H1 (cell line): ENCODE data around the gene ATXN7. TPM values are rescaled to one million over a fixed set of nuclear protein-coding genes. Genes with fewer than 3 reads are reported as not detected.

ENCODE experiments used
- CTCF ChIA-PET: fragments of 300-600 bp; sonication (Branson Sonifier 250); formaldehyde crosslinking; loops from one replicate; lab custom pipeline; 2021; ENCODE audit not compliant: partially characterized antibody; lab: Charles Lee
- POLR2A ChIA-PET: fragments of 300-600 bp; sonication (Branson Sonifier 250); formaldehyde crosslinking; loops from one replicate; lab custom pipeline; 2021; ENCODE audit warnings: inconsistent platforms; ENCODE audit not compliant: partially characterized antibody; lab: Charles Lee
- DNase-seq, 2 experiments: peaks; one replicate each; pipeline versions ENCODE4 v3.0.0 to v3.0.0-alpha.2; 2010 to 2022; ENCODE audit warnings: low spot score in 2 of 2, low read depth in 1 of 2, mixed read lengths in 1 of 2
- FAIRE-seq: peaks from 2 replicates; lab custom pipeline; 2011; peaks lifted over from hg19 to GRCh38; lab: Jason Lieb, UNC
- H2AFZ ChIP-seq: 2 replicates; pipeline ENCODE4 v1.8.1; 2012; ENCODE audit warnings: low read length, inconsistent platforms
- H2AK5ac ChIP-seq: 2 replicates; pipeline ENCODE4 v1.6.1; 2013; ENCODE audit warnings: low read depth, low read length
- H2BK120ac ChIP-seq: replicated peaks from 2 replicates; pipeline ENCODE3; 2013; ENCODE audit warnings: low read depth, low read length, inconsistent platforms
- H2BK12ac ChIP-seq: 2 replicates; pipeline ENCODE4 v1.6.1; 2013; ENCODE audit warnings: low read depth, low read length
- H2BK15ac ChIP-seq: 2 replicates; pipeline ENCODE4 v1.6.1; 2013; ENCODE audit warnings: low read length
- H2BK20ac ChIP-seq: 2 replicates; pipeline ENCODE4 v1.6.1; 2013; ENCODE audit warnings: low read length
- H2BK5ac ChIP-seq: 2 replicates; pipeline ENCODE4 v1.6.1; 2013; ENCODE audit warnings: low read depth, low read length
- H3K14ac ChIP-seq: 2 replicates; pipeline ENCODE4 v1.6.1; 2013; ENCODE audit warnings: inconsistent platforms; ENCODE audit not compliant: insufficient read length
- H3K18ac ChIP-seq: 2 replicates; pipeline ENCODE4 v1.6.1; 2013; ENCODE audit warnings: low read length; ENCODE audit errors: extremely low read depth
- H3K23ac ChIP-seq: 2 replicates; pipeline ENCODE4 v1.6.1; 2013; ENCODE audit warnings: inconsistent platforms; ENCODE audit not compliant: insufficient read length
- H3K23me2 ChIP-seq: 2 replicates; pipeline ENCODE4 v1.6.1; 2013; ENCODE audit warnings: low read depth, low read length
- H3K27ac ChIP-seq: 2 replicates; pipeline ENCODE4 v1.6.1; 2011; ENCODE audit warnings: low read depth, low read length, inconsistent platforms
- H3K27me3 ChIP-seq, 4 experiments: replicated peaks in 1 of 4; 1 replicate in 1 of 4; 2 replicates in 3 of 4; pipeline versions ENCODE4 v1.6.1 to v1.8.1; 2011 to 2013; ENCODE audit warnings: low read length in 3 of 4, mild to moderate bottlenecking in 3 of 4, inconsistent platforms in 2 of 4, mixed read lengths in 2 of 4, moderate library complexity in 1 of 4; ENCODE audit not compliant: control insufficient read depth in 3 of 4, insufficient read depth in 3 of 4; ENCODE audit errors: extremely low read depth in 1 of 4
- H3K36me3 ChIP-seq, 4 experiments: 2 replicates each; pipeline versions ENCODE4 v1.6.1 to v1.8.1; 2011 to 2013; ENCODE audit warnings: mild to moderate bottlenecking in 4 of 4, low read length in 3 of 4, moderate library complexity in 2 of 4, control low read depth in 1 of 4, inconsistent platforms in 1 of 4; ENCODE audit not compliant: insufficient read depth in 4 of 4, control insufficient read depth in 2 of 4
- H3K4ac ChIP-seq: replicated peaks from 2 replicates; pipeline ENCODE3; 2013; ENCODE audit warnings: low read length, low read depth, mixed read lengths, inconsistent platforms; ENCODE audit not compliant: insufficient read length
- H3K4me1 ChIP-seq, 4 experiments: replicated peaks in 1 of 4; 1 replicate in 1 of 4; 2 replicates in 3 of 4; pipeline versions ENCODE4 v1.6.1 to v1.8.1; 2011 to 2013; ENCODE audit warnings: low read length in 3 of 4, inconsistent platforms in 2 of 4, mixed read lengths in 1 of 4; ENCODE audit not compliant: insufficient read depth in 4 of 4, control insufficient read depth in 3 of 4
- H3K4me2 ChIP-seq, 2 experiments: 2 replicates each; pipeline versions ENCODE4 v1.6.1 to v1.8.1; 2011 to 2013; ENCODE audit warnings: low read depth in 2 of 2, low read length in 2 of 2, control low read depth in 1 of 2, inconsistent platforms in 1 of 2, mild to moderate bottlenecking in 1 of 2; ENCODE audit not compliant: insufficient read depth in 1 of 2
- H3K4me3 ChIP-seq, 4 experiments: fragments of 200-600, 300-600 bp in 1 of 4; sonication (generic), shearing (Covaris generic), sonication (Bioruptor Twin) in 1 of 4; 2 replicates each; pipeline versions ENCODE4 v1.5.1 to v1.8.1; 2011 to 2016; ENCODE audit warnings: low read length in 4 of 4, low read depth in 3 of 4, control low read depth in 2 of 4, inconsistent platforms in 2 of 4, mild to moderate bottlenecking in 2 of 4, mixed read lengths in 1 of 4, moderate library complexity in 1 of 4; ENCODE audit not compliant: insufficient read depth in 2 of 4; ENCODE audit errors: extremely low read depth in 1 of 4
- H3K56ac ChIP-seq: replicated peaks from 2 replicates; pipeline ENCODE3; 2013; ENCODE audit warnings: low read depth, mild to moderate bottlenecking, mixed read lengths, low read length, inconsistent platforms; ENCODE audit not compliant: insufficient read length
- H3K79me1 ChIP-seq: 2 replicates; pipeline ENCODE4 v1.6.1; 2013; ENCODE audit warnings: low read depth, low read length, control low read depth
- H3K79me2 ChIP-seq, 2 experiments: 2 replicates each; pipeline versions ENCODE4 v1.6.1 to v1.8.1; 2012 to 2013; ENCODE audit warnings: low read length in 2 of 2, mild to moderate bottlenecking in 2 of 2, inconsistent platforms in 1 of 2; ENCODE audit not compliant: insufficient read depth in 2 of 2, control insufficient read depth in 1 of 2
- H3K9ac ChIP-seq, 4 experiments: replicated peaks in 1 of 4; 1 replicate in 1 of 4; 2 replicates in 3 of 4; pipeline versions ENCODE4 v1.6.1 to v1.8.1; 2011 to 2013; ENCODE audit warnings: low read depth in 3 of 4, low read length in 3 of 4, control low read depth in 2 of 4, mild to moderate bottlenecking in 2 of 4, moderate library complexity in 2 of 4, inconsistent platforms in 1 of 4; ENCODE audit errors: extremely low read depth in 1 of 4
- H3K9me3 ChIP-seq, 2 experiments: 2 replicates each; pipeline versions ENCODE4 v1.6.1 to v1.8.1; 2012 to 2013; ENCODE audit warnings: mild to moderate bottlenecking in 2 of 2, moderate library complexity in 2 of 2, control low read depth in 1 of 2, inconsistent platforms in 1 of 2, low read depth in 1 of 2, low read length in 1 of 2, mixed read lengths in 1 of 2; ENCODE audit not compliant: insufficient read depth in 2 of 2
- H4K20me1 ChIP-seq, 2 experiments: replicated peaks in 1 of 2; 2 replicates each; pipeline versions ENCODE3 to v1.8.1; 2011 to 2013; ENCODE audit warnings: inconsistent platforms in 2 of 2, low read length in 2 of 2, mild to moderate bottlenecking in 1 of 2; ENCODE audit not compliant: insufficient read depth in 2 of 2, control insufficient read depth in 1 of 2
- H4K5ac ChIP-seq: 2 replicates; pipeline ENCODE4 v1.6.1; 2013; ENCODE audit warnings: low read length, low read depth, mixed read lengths, inconsistent platforms; ENCODE audit not compliant: insufficient read length
- H4K8ac ChIP-seq: 2 replicates; pipeline ENCODE4 v1.8.0; 2013; ENCODE audit warnings: mild to moderate bottlenecking, moderate library complexity, low read length, inconsistent platforms; ENCODE audit not compliant: insufficient read depth; ENCODE audit errors: extremely low read depth
- H4K91ac ChIP-seq: replicated peaks from 2 replicates; pipeline ENCODE3; 2013; ENCODE audit warnings: low read length, mixed read lengths, inconsistent platforms; ENCODE audit not compliant: insufficient read length
- CEBPB ChIP-seq: IDR thresholded peaks from 2 replicates; pipeline ENCODE4 v1.6.1; 2012; ENCODE audit warnings: low read depth, low read length
- TAF1 ChIP-seq: IDR thresholded peaks from 2 replicates; pipeline ENCODE4 v1.6.1; 2011; ENCODE audit warnings: mild to moderate bottlenecking, low read depth, low read length
- WGBS, 2 experiments: shearing (Covaris generic) in 1 of 2; methylation state at CpG; one replicate each; pipeline versions ENCODE4 v1.1.6 to v1.1.7; 2013 to 2015; ENCODE audit warnings: low lambda C conversion rate in 2 of 2, mixed read lengths in 2 of 2, inconsistent platforms in 1 of 2, low coverage in 1 of 2, missing lambda C conversion rate in 1 of 2; ENCODE audit not compliant: insufficient replicate concordance in 2 of 2, insufficient coverage in 1 of 2, insufficient read length in 1 of 2; ENCODE audit errors: extremely low coverage in 1 of 2, missing lambda C conversion rate in 1 of 2; 5-methylcytosine and 5-hydroxymethylcytosine counted together
- polyA plus RNA-seq, 7 experiments: library from polyadenylated mRNA; depleted of rRNA in 3 of 7; stranded (reverse) in 5 of 7; unstranded in 2 of 7; fragments of >200 nt in 5 of 7; fragments of 200-250 nt in 2 of 7; gene quantifications; 1 replicate in 5 of 7; 2 replicates in 1 of 7; 4 replicates in 1 of 7; pipeline versions ENCODE4 v1.2.1 to v1.2.3, GENCODE V29; 2011 to 2013; ENCODE audit warnings: missing spikeins in 2 of 7, mixed read lengths in 2 of 7
- total RNA-seq: library from RNA; stranded (reverse); fragmentation: NEBNext Ultra II Directional; extraction: Animal tissue kit (Norgen Biotek cat#: 25700); gene quantifications from 2 replicates; pipeline ENCODE4 v1.2.1, GENCODE V29; 2021
- TF ChIP-seq, protein P1 (sequence below): IDR thresholded peaks from 2 replicates; pipeline ENCODE4 v1.6.1; 2012; ENCODE audit warnings: inconsistent platforms

The ATXN7 gene
- total and polyA plus RNA-seq, 2 of the 8 experiments (the other 6 are each of a cell fraction or from before 2014, with no cell fraction given) = 15.5 to 16.8 TPM

DNA sequence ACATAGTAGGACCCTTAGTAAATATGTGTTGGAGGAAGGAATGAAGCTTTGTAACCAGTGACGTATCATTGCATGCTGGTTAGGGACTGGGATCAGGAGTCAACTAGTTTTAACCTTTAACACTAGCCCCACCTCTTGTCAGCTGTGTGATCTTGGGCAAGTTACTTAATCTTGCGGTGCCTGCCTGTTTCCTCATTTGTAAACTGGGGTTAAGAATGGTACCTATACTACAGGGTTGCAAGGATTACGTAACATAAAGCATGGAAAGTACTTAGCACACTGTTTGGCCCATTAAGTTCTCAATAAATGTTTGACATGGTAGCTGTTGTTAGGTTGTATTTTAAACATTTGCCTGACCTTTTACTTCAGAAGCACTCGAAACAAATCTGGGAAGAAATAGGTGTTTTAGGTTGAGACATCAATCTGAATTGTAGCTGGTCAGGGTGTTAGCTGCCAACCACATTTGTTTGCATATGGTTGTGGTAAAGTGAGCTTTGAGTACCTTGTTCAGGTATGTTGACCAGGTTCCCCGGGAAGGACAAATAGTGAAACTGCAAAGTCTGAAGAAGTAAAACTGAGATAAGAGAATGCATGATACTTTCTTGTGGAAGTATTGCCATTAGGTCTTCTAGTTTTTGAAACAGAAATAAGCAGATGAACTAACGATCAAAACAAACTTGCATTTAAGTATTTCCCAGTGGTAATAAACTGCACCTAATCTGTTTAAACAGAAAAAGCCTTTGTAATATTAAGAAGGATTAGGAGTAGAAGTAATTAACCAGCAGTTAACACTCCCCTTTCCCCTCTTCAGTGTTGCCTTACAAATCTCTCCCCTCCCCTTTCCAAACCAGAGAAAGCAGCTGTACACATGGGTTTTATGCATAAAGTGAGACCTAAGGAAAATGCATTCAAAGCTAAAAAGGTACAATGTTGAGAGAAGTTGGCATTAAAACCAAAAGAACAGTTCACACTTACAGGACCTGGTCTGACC, 74.3 kb downstream of the ATXN7 start:
- H3K18ac ChIP-seq = no peak overlapping the region
- no peak overlapping the region for H3K27ac ChIP-seq
- H4K5ac ChIP-seq = no peak overlapping the region
- H3K23ac ChIP-seq = no peak overlapping the region
- no peaks in the 10 kb centered on the region for H3K27me3 ChIP-seq
- no peak overlapping the region for H2BK5ac ChIP-seq
- H3K23me2 ChIP-seq = no peaks in the 10 kb centered on the region
- H3K4me1 ChIP-seq = peaks cover 0 to 7% (median 5%) of the 10 kb centered on the region in 4 experiments; a peak in 3 of 7 replicates
- no peak overlapping the region for H3K56ac ChIP-seq
- no peak overlapping the region for H2BK12ac ChIP-seq
- H2BK120ac ChIP-seq = no peak overlapping the region
- CTCF ChIA-PET = interaction anchor here (0.7 to 1.7 kb wide), 5 partner anchors 9 to 980 kb away, joined by 3 to 5 read pairs (median 3); no protein-coding TSS in a partner anchor
- POLR2A ChIA-PET = interaction anchor here (0.6 to 1.7 kb wide), 2 partner anchors 15 to 26 kb away, joined by 3 to 5 read pairs; partner anchors contain the start of gene SCAANT1
- no peak overlapping the region for H2BK15ac ChIP-seq
- no peaks in the 10 kb centered on the region for H3K9me3 ChIP-seq
- H3K4ac ChIP-seq = no peak overlapping the region
- no peak overlapping the region for H3K4me2 ChIP-seq
- WGBS, 2 experiments = 85% methylated on average over 6 of the region's 6 CpGs; no CpG with 5 or more reads in 1 of the 2 experiments
- no peak for TF ChIP-seq TAF1
- TF ChIP-seq CEBPB = peak; percentile 72; the same call in 1 of the 2 replicates
- TF ChIP-seq, protein P1, sequence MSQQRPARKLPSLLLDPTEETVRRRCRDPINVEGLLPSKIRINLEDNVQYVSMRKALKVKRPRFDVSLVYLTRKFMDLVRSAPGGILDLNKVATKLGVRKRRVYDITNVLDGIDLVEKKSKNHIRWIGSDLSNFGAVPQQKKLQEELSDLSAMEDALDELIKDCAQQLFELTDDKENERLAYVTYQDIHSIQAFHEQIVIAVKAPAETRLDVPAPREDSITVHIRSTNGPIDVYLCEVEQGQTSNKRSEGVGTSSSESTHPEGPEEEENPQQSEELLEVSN = no peak
- no peak overlapping the region for H3K4me3 ChIP-seq
- H3K79me1 ChIP-seq = no peaks in the 10 kb centered on the region
- DNase-seq (no peak), FAIRE-seq (no peak)
- H2AK5ac ChIP-seq = no peak overlapping the region
- H3K79me2 ChIP-seq = peaks cover 0 to 14% of the 10 kb centered on the region in 2 experiments; a peak in 2 of 4 replicates
- no peak overlapping the region for H3K14ac ChIP-seq
- no peak overlapping the region for H4K8ac ChIP-seq
- H3K9ac ChIP-seq = no peak overlapping the region
- H4K20me1 ChIP-seq = peaks cover 2% of the 10 kb centered on the region in 2 experiments
- no peak overlapping the region for H4K91ac ChIP-seq
- no peak overlapping the region for H2AFZ ChIP-seq
- no peaks in the 10 kb centered on the region for H3K36me3 ChIP-seq
- no peak overlapping the region for H2BK20ac ChIP-seq
